Neural progenitor cell (in vitro differentiated cells): Measurements from ENCODE around the gene PTPRG. TPM values are rescaled to one million over a fixed set of nuclear protein-coding genes. Genes with fewer than 3 reads are reported as not detected.

ENCODE experiments used
- DNase-seq: peaks from one replicate; pipeline ENCODE4 v3.0.0-alpha.2; 2016; ENCODE audit warnings: low spot score
- H2AFZ ChIP-seq: fragments of 200-600 bp; sonication (generic); replicated peaks from 2 replicates; pipeline ENCODE4 v1.6.1; 2016; ENCODE audit warnings: antibody characterized with exemption
- H3F3A ChIP-seq: fragments of 200-600 bp; sonication (generic); 2 replicates; pipeline ENCODE4 v1.6.1; 2016; ENCODE audit warnings: antibody characterized with exemption, low read depth
- H3K27ac ChIP-seq: fragments of 200-600 bp; sonication (generic); 2 replicates; pipeline ENCODE4 v1.5.1; 2016; ENCODE audit warnings: mild to moderate bottlenecking
- H3K27me3 ChIP-seq: fragments of 200-600 bp; sonication (generic); 2 replicates; pipeline ENCODE4 v1.6.1; 2016; ENCODE audit warnings: mild to moderate bottlenecking, moderate library complexity
- H3K36me3 ChIP-seq: fragments of 200-600 bp; sonication (generic); 2 replicates; pipeline ENCODE4 v1.5.1; 2016
- H3K4me1 ChIP-seq: fragments of 200-600 bp; sonication (generic); 2 replicates; pipeline ENCODE4 v1.6.1; 2016; ENCODE audit warnings: mixed run types
- H3K4me2 ChIP-seq: fragments of 200-600 bp; sonication (generic); 2 replicates; pipeline ENCODE4 v1.6.1; 2016
- H3K4me3 ChIP-seq: fragments of 200-600 bp; sonication (generic); 2 replicates; pipeline ENCODE4 v1.5.1; 2016
- H3K79me2 ChIP-seq: fragments of 200-600 bp; sonication (generic); 2 replicates; pipeline ENCODE4 v1.6.1; 2016; ENCODE audit warnings: low read depth
- H3K9ac ChIP-seq: fragments of 200-600 bp; sonication (generic); 2 replicates; pipeline ENCODE4 v1.6.1; 2016
- H3K9me3 ChIP-seq: fragments of 200-600 bp; sonication (generic); 2 replicates; pipeline ENCODE4 v1.5.1; 2016; ENCODE audit warnings: low read depth
- H4K20me1 ChIP-seq: fragments of 200-600 bp; sonication (generic); 2 replicates; pipeline ENCODE4 v1.6.1; 2016; ENCODE audit warnings: low read depth
- H3K27ac Mint-ChIP-seq: 3 replicates; pipeline ENCODE4 v1.8.0; 2021; ENCODE audit warnings: mixed read lengths
- H3K27me3 Mint-ChIP-seq: 2 replicates; pipeline ENCODE4 v1.8.0; 2022; ENCODE audit warnings: low read depth, mild to moderate bottlenecking, inconsistent platforms, moderate library complexity, mixed read lengths; ENCODE audit not compliant: insufficient read depth
- H3K36me3 Mint-ChIP-seq: 3 replicates; pipeline ENCODE4 v1.8.0; 2021; ENCODE audit warnings: mixed read lengths
- H3K4me1 Mint-ChIP-seq: 3 replicates; pipeline ENCODE4 v1.8.0; 2021; ENCODE audit warnings: mixed read lengths
- H3K4me3 Mint-ChIP-seq: 3 replicates; pipeline ENCODE4 v1.8.0; 2021; ENCODE audit warnings: mild to moderate bottlenecking, moderate library complexity, mixed read lengths
- H3K9me3 Mint-ChIP-seq: 3 replicates; pipeline ENCODE4 v1.8.0; 2020; ENCODE audit warnings: mixed read lengths
- EZH2 ChIP-seq: fragments of 200-600 bp; sonication (generic); IDR thresholded peaks from 2 replicates; pipeline ENCODE4 v1.6.1; 2017; ENCODE audit warnings: antibody characterized with exemption, mild to moderate bottlenecking, moderate library complexity
- EZH2phosphoT487 ChIP-seq: fragments of 200-600 bp; sonication (generic); IDR thresholded peaks from 2 replicates; pipeline ENCODE4 v1.6.1; 2017; ENCODE audit warnings: antibody characterized with exemption
- total RNA-seq: library from RNA; depleted of rRNA; stranded (reverse); fragments of >200 nt; gene quantifications from 2 replicates; pipeline ENCODE4 v1.2.3, GENCODE V29; 2015; ENCODE audit warnings: low replicate concordance
- TF ChIP-seq, protein P1 (sequence below): fragments of 200-600 bp; sonication (generic); IDR thresholded peaks from 2 replicates; pipeline ENCODE4 v1.5.1; 2017; ENCODE audit warnings: antibody characterized with exemption, mild to moderate bottlenecking

PTPRG gene
- total RNA-seq, 1 donor from 2014 or later = 65.3 TPM

DNA sequence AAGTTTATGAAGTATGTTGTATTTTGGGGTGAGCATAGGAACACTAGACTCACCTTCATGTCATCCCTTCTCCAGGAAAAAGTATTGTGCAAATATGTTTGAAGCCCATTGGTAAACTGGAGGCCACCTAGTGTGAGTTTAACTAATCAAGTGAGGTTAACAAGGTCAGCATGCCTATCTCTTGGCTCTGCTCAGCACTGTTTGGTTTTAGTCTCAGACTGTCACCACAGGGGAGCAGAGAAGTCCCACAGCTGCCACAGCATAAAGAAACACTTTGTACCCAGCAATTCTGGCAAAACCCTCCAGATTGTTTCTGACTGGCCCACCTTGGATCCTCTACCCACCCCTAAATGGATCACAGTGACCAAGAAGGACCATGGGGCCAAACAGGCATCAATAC, 659.2 kb downstream of the PTPRG start:
- Histone ChIP-seq H2AFZ (no peak overlapping the region), H3K4me2 (no peak overlapping the region), H4K20me1 (peaks cover 12% of the 10 kb centered on the region), H3K9ac (no peak overlapping the region), H3F3A (peaks cover 6% of the 10 kb centered on the region), H3K9me3 (no peaks in the 10 kb centered on the region), H3K36me3 (no peaks in the 10 kb centered on the region), H3K4me1 (peaks cover 16% of the 10 kb centered on the region), H3K27me3 (no peaks in the 10 kb centered on the region), H3K27ac (no peak overlapping the region), H3K79me2 (no peaks in the 10 kb centered on the region), H3K4me3 (no peak overlapping the region)
- Mint-ChIP-seq H3K36me3 (peaks cover 25% of the 10 kb centered on the region), H3K9me3 (no peaks in the 10 kb centered on the region), H3K27me3 (no peaks in the 10 kb centered on the region), H3K4me3 (no peak overlapping the region), H3K27ac (no peak overlapping the region), H3K4me1 (peaks cover 6% of the 10 kb centered on the region)
- TF ChIP-seq, protein P1, sequence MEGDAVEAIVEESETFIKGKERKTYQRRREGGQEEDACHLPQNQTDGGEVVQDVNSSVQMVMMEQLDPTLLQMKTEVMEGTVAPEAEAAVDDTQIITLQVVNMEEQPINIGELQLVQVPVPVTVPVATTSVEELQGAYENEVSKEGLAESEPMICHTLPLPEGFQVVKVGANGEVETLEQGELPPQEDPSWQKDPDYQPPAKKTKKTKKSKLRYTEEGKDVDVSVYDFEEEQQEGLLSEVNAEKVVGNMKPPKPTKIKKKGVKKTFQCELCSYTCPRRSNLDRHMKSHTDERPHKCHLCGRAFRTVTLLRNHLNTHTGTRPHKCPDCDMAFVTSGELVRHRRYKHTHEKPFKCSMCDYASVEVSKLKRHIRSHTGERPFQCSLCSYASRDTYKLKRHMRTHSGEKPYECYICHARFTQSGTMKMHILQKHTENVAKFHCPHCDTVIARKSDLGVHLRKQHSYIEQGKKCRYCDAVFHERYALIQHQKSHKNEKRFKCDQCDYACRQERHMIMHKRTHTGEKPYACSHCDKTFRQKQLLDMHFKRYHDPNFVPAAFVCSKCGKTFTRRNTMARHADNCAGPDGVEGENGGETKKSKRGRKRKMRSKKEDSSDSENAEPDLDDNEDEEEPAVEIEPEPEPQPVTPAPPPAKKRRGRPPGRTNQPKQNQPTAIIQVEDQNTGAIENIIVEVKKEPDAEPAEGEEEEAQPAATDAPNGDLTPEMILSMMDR = no peak
- TF ChIP-seq EZH2phosphoT487 = no peak
- TF ChIP-seq EZH2 = no peak
- DNase-seq = peak; percentile 21

DNA sequence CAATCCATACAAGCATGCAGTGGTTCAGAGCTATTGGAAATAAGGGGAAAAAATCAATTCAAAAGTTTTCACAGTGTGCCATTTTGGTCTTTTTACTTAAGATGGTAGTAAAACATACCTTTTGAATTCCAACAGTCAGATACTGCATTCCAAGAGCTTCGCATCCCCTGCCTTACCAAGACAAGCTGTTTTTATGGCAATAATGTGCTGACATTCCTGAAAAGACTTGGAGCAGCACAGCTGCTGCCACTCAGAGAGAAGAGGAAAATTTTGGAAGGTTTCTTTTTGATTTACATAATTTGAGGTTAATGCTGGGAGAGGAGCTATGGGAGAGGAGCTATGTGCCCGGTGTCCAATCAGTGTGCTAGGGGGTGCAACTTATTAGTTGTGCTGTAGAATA, 663.7 kb downstream of the PTPRG start:
- Mint-ChIP-seq H3K4me1 (peaks cover 21% of the 10 kb centered on the region), H3K27me3 (no peaks in the 10 kb centered on the region), H3K4me3 (no peak overlapping the region), H3K9me3 (no peaks in the 10 kb centered on the region), H3K36me3 (peaks cover 15% of the 10 kb centered on the region), H3K27ac (no peak overlapping the region)
- no peaks in the 10 kb centered on the region for H3K27me3 ChIP-seq
- H3K4me1 ChIP-seq = peaks cover 20% of the 10 kb centered on the region
- no peak overlapping the region for H3K9ac ChIP-seq
- H3K36me3 ChIP-seq = no peaks in the 10 kb centered on the region
- H2AFZ ChIP-seq = no peak overlapping the region
- H3K27ac ChIP-seq = no peak overlapping the region
- no peak for DNase-seq
- no peaks in the 10 kb centered on the region for H3K79me2 ChIP-seq
- H3K4me2 ChIP-seq = no peak overlapping the region
- peaks cover 13% of the 10 kb centered on the region for H3F3A ChIP-seq
- TF ChIP-seq, protein P1 = no peak
- TF ChIP-seq EZH2phosphoT487 = no peak
- no peak for TF ChIP-seq EZH2
- no peaks in the 10 kb centered on the region for H3K9me3 ChIP-seq
- H3K4me3 ChIP-seq = no peak overlapping the region
- H4K20me1 ChIP-seq = peaks cover 16% of the 10 kb centered on the region

DNA sequence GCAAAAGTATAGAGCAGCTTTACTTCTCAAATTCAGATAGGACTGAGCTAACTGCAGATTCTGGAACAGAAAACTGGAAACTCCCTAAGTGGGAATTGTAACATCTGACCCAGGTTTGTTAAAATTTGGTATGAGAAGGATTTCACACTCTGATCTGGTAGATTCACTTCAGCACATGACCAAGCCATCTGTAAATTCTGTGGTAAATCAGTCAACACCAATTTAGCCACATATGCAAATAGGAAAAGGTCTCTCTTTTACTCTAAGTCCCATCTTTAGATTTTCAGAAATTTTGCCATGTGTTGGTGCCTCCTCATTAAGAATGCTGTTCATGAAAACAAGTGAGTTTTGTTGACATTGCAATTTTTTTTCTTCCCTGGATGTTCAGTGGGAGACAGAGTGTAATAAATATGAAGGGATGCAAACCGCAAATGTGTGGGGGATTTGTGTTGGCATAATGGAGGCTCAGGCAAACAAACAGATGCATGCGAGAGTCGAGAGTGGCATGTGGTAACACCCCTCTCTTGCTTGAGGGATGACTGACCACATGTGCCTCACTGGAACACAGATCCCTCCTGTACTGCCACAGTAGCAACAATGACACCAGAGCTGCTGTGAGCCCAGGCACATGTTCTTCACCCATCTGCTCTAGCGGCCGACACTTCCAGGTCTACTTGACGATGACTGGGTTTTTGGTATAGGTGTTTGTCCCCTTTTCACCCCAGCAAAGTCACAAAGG, 665.4 kb downstream of the PTPRG start:
- Mint-ChIP-seq H3K27ac (no peak overlapping the region), H3K4me1 (peaks cover 24% of the 10 kb centered on the region), H3K36me3 (peaks cover 7% of the 10 kb centered on the region), H3K4me3 (no peak overlapping the region), H3K9me3 (no peaks in the 10 kb centered on the region), H3K27me3 (peaks cover 2% of the 10 kb centered on the region)
- Histone ChIP-seq H3F3A (peaks cover 8% of the 10 kb centered on the region), H2AFZ (no peak overlapping the region), H3K9me3 (no peaks in the 10 kb centered on the region), H3K79me2 (no peaks in the 10 kb centered on the region), H4K20me1 (peaks cover 12% of the 10 kb centered on the region), H3K4me2 (no peak overlapping the region), H3K27ac (no peak overlapping the region), H3K4me1 (peaks cover 12% of the 10 kb centered on the region), H3K4me3 (no peak overlapping the region), H3K36me3 (no peaks in the 10 kb centered on the region), H3K9ac (no peak overlapping the region), H3K27me3 (no peaks in the 10 kb centered on the region)
- TF ChIP-seq, protein P1 = no peak
- TF ChIP-seq EZH2 = no peak
- TF ChIP-seq EZH2phosphoT487 = no peak
- no peak for DNase-seq
